Measurements from ENCODE around the gene C6orf15.

GRCh38 chr6:31118178-31118577 is 5.8 kb upstream of the C6orf15 start:
- TF ChIP-seq, protein P1, sequence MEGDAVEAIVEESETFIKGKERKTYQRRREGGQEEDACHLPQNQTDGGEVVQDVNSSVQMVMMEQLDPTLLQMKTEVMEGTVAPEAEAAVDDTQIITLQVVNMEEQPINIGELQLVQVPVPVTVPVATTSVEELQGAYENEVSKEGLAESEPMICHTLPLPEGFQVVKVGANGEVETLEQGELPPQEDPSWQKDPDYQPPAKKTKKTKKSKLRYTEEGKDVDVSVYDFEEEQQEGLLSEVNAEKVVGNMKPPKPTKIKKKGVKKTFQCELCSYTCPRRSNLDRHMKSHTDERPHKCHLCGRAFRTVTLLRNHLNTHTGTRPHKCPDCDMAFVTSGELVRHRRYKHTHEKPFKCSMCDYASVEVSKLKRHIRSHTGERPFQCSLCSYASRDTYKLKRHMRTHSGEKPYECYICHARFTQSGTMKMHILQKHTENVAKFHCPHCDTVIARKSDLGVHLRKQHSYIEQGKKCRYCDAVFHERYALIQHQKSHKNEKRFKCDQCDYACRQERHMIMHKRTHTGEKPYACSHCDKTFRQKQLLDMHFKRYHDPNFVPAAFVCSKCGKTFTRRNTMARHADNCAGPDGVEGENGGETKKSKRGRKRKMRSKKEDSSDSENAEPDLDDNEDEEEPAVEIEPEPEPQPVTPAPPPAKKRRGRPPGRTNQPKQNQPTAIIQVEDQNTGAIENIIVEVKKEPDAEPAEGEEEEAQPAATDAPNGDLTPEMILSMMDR (IDR thresholded peaks at IDR 0.05; ENCODE audit: low read depth, low read length, missing input control) = no peak
- no peak for TF ChIP-seq RAD21 (IDR thresholded peaks at IDR 0.05)
- TF ChIP-seq, protein P2, sequence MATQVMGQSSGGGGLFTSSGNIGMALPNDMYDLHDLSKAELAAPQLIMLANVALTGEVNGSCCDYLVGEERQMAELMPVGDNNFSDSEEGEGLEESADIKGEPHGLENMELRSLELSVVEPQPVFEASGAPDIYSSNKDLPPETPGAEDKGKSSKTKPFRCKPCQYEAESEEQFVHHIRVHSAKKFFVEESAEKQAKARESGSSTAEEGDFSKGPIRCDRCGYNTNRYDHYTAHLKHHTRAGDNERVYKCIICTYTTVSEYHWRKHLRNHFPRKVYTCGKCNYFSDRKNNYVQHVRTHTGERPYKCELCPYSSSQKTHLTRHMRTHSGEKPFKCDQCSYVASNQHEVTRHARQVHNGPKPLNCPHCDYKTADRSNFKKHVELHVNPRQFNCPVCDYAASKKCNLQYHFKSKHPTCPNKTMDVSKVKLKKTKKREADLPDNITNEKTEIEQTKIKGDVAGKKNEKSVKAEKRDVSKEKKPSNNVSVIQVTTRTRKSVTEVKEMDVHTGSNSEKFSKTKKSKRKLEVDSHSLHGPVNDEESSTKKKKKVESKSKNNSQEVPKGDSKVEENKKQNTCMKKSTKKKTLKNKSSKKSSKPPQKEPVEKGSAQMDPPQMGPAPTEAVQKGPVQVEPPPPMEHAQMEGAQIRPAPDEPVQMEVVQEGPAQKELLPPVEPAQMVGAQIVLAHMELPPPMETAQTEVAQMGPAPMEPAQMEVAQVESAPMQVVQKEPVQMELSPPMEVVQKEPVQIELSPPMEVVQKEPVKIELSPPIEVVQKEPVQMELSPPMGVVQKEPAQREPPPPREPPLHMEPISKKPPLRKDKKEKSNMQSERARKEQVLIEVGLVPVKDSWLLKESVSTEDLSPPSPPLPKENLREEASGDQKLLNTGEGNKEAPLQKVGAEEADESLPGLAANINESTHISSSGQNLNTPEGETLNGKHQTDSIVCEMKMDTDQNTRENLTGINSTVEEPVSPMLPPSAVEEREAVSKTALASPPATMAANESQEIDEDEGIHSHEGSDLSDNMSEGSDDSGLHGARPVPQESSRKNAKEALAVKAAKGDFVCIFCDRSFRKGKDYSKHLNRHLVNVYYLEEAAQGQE (IDR thresholded peaks at IDR 0.05) = no peak
- TF ChIP-seq EGR1 (IDR thresholded peaks at IDR 0.05; ENCODE audit: low read depth in 2 of 2) = no peak
